Measurements from ENCODE around the gene MS4A4A. TPM values are rescaled to one million over a fixed set of nuclear protein-coding genes. Genes with fewer than 3 reads are reported as not detected.

Gene MS4A4A
- total and polyA plus RNA-seq, 10 of the 15 experiments (the other 5 are each of a cell fraction or from before 2014, with no cell fraction given): 0.10 to 2.4 (median 0.68) TPM

DNA sequence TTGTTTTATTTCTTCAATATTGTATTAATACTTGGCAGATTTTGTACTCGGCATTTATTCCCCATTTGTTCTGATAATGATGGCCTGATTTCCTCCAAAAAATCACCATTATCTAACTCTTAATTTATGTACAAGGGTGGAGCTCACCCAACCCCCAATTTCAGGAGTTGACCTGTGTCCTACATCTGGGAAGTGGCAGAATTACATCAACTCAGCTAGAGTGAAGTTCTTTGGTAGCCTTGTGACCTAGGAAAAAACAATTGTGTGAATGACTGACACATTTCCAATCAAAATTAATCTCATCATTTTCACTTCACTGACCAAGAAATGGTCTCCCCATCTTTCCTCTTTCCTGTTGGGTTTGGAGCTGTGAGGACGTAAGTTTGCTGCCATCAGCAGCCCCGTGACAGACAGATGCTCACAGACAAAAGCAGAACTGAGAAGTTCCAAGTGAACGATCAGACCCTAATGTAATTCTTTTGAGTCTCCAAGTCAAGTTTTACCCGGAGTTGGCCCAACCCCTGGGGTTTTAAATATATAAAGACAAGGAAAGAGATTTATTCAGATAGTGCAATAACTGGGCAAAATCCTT is 30.0 kb downstream of the MS4A4A start (continued):
- TF ChIP-seq, protein P1, sequence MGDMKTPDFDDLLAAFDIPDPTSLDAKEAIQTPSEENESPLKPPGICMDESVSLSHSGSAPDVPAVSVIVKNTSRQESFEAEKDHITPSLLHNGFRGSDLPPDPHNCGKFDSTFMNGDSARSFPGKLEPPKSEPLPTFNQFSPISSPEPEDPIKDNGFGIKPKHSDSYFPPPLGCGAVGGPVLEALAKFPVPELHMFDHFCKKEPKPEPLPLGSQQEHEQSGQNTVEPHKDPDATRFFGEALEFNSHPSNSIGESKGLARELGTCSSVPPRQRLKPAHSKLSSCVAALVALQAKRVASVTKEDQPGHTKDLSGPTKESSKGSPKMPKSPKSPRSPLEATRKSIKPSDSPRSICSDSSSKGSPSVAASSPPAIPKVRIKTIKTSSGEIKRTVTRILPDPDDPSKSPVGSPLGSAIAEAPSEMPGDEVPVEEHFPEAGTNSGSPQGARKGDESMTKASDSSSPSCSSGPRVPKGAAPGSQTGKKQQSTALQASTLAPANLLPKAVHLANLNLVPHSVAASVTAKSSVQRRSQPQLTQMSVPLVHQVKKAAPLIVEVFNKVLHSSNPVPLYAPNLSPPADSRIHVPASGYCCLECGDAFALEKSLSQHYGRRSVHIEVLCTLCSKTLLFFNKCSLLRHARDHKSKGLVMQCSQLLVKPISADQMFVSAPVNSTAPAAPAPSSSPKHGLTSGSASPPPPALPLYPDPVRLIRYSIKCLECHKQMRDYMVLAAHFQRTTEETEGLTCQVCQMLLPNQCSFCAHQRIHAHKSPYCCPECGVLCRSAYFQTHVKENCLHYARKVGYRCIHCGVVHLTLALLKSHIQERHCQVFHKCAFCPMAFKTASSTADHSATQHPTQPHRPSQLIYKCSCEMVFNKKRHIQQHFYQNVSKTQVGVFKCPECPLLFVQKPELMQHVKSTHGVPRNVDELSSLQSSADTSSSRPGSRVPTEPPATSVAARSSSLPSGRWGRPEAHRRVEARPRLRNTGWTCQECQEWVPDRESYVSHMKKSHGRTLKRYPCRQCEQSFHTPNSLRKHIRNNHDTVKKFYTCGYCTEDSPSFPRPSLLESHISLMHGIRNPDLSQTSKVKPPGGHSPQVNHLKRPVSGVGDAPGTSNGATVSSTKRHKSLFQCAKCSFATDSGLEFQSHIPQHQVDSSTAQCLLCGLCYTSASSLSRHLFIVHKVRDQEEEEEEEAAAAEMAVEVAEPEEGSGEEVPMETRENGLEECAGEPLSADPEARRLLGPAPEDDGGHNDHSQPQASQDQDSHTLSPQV (IDR thresholded peaks at IDR 0.05): no peak
- TF ChIP-seq HCFC1 (IDR thresholded peaks at IDR 0.05; ENCODE audit: low read length): no peak
- no peak for TF ChIP-seq POLR2AphosphoS2 (IDR thresholded peaks at IDR 0.05; ENCODE audit: low read depth, low read length)
- TF ChIP-seq, protein P2, sequence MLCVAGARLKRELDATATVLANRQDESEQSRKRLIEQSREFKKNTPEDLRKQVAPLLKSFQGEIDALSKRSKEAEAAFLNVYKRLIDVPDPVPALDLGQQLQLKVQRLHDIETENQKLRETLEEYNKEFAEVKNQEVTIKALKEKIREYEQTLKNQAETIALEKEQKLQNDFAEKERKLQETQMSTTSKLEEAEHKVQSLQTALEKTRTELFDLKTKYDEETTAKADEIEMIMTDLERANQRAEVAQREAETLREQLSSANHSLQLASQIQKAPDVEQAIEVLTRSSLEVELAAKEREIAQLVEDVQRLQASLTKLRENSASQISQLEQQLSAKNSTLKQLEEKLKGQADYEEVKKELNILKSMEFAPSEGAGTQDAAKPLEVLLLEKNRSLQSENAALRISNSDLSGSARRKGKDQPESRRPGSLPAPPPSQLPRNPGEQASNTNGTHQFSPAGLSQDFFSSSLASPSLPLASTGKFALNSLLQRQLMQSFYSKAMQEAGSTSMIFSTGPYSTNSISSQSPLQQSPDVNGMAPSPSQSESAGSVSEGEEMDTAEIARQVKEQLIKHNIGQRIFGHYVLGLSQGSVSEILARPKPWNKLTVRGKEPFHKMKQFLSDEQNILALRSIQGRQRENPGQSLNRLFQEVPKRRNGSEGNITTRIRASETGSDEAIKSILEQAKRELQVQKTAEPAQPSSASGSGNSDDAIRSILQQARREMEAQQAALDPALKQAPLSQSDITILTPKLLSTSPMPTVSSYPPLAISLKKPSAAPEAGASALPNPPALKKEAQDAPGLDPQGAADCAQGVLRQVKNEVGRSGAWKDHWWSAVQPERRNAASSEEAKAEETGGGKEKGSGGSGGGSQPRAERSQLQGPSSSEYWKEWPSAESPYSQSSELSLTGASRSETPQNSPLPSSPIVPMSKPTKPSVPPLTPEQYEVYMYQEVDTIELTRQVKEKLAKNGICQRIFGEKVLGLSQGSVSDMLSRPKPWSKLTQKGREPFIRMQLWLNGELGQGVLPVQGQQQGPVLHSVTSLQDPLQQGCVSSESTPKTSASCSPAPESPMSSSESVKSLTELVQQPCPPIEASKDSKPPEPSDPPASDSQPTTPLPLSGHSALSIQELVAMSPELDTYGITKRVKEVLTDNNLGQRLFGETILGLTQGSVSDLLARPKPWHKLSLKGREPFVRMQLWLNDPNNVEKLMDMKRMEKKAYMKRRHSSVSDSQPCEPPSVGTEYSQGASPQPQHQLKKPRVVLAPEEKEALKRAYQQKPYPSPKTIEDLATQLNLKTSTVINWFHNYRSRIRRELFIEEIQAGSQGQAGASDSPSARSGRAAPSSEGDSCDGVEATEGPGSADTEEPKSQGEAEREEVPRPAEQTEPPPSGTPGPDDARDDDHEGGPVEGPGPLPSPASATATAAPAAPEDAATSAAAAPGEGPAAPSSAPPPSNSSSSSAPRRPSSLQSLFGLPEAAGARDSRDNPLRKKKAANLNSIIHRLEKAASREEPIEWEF (IDR thresholded peaks at IDR 0.05; ENCODE audit: insufficient replicate concordance, low read depth, low read length): no peak
- TF ChIP-seq SIX5 (IDR thresholded peaks at IDR 0.05; ENCODE audit: low read depth, low read length, severe bottlenecking): no peak
- TF ChIP-seq MXI1 (IDR thresholded peaks at IDR 0.05; ENCODE audit: low read depth, low read length): peak; percentile 53; the same call in 1 of the 2 replicates
- TF ChIP-seq NFYB (IDR thresholded peaks at IDR 0.05; ENCODE audit: insufficient read depth, low read depth, low read length): no peak
- TF ChIP-seq, protein P3, sequence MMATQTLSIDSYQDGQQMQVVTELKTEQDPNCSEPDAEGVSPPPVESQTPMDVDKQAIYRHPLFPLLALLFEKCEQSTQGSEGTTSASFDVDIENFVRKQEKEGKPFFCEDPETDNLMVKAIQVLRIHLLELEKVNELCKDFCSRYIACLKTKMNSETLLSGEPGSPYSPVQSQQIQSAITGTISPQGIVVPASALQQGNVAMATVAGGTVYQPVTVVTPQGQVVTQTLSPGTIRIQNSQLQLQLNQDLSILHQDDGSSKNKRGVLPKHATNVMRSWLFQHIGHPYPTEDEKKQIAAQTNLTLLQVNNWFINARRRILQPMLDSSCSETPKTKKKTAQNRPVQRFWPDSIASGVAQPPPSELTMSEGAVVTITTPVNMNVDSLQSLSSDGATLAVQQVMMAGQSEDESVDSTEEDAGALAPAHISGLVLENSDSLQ (IDR thresholded peaks at IDR 0.05): peak; percentile 91
- TF ChIP-seq MEF2B (IDR thresholded peaks at IDR 0.05; ENCODE audit: partially characterized antibody, poor library complexity, severe bottlenecking): no peak
- TF ChIP-seq, protein P4, sequence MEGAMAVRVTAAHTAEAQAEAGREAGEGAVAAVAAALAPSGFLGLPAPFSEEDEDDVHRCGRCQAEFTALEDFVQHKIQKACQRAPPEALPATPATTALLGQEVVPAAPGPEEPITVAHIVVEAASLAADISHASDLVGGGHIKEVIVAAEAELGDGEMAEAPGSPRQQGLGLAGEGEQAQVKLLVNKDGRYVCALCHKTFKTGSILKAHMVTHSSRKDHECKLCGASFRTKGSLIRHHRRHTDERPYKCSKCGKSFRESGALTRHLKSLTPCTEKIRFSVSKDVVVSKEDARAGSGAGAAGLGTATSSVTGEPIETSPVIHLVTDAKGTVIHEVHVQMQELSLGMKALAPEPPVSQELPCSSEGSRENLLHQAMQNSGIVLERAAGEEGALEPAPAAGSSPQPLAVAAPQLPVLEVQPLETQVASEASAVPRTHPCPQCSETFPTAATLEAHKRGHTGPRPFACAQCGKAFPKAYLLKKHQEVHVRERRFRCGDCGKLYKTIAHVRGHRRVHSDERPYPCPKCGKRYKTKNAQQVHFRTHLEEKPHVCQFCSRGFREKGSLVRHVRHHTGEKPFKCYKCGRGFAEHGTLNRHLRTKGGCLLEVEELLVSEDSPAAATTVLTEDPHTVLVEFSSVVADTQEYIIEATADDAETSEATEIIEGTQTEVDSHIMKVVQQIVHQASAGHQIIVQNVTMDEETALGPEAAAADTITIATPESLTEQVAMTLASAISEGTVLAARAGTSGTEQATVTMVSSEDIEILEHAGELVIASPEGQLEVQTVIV (IDR thresholded peaks at IDR 0.05; ENCODE audit: borderline replicate concordance, partially characterized antibody): no peak
- no peak for TF ChIP-seq KDM1A (IDR thresholded peaks at IDR 0.05; ENCODE audit: borderline replicate concordance)
- no peak for TF ChIP-seq MYC (IDR thresholded peaks at IDR 0.05; ENCODE audit: insufficient read depth, insufficient read length, insufficient replicate concordance, low read length, severe bottlenecking)
- TF ChIP-seq RBBP5 (conservative IDR thresholded peaks at IDR 0.05): no peak
- TF ChIP-seq RFX5 (IDR thresholded peaks at IDR 0.05; ENCODE audit: low read depth, low read length): no peak

Data from GM12878 (cell line).